KG1 (cell line): ENCODE data around the gene DLX2.

Source experiments
- DNase-seq: peaks from one replicate; lab custom pipeline; 2025; lab: John Stamatoyannopoulos, UW

The DLX2 gene

GRCh38 chr2:172107690-172108586 lies 5.2 kb upstream of the DLX2 start:
- DNase-seq = no peak

DNA sequence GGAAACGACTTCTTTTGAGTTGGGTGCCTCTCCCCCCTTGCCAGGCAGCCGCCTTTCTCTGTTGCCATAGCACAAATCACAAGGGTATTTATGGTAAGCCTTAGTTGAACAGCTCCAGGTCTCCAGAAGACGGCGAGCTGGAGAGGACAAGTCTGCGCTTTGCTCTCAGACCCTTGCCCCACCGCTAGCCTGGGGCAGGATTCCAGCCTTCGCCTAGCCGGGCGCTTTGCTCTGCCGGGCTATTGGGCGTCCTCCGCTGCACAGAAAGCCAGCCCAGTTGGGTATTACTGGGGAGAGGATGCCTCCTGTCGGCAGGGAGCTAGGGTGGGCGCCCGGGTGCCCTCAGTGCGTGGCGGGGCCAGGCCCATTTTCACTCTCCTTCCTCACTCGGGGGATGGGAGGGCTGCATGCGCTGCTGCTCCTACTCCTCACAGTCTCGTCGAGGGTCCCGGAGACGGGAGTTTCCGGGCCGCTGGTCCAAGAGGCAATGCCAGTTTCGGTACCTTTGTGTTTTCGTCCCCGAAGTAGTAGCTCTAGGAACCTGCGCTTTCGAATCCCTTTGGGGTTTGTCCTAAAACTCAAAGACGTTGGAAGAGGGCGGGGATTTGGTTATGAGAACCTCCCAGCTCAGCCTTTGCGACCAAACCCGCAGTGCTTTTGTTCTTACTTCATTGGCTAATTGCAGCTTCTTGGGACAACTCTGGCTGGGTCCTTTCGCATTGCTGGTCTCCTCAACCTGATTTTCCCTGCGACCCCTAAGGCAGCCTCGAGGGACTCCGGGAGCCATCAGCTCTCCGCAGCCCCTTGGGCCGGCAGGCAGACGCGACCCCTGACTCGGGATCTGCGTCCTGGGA lies 3.6 kb upstream of the DLX2 start:
- no peak for DNase-seq

DNA sequence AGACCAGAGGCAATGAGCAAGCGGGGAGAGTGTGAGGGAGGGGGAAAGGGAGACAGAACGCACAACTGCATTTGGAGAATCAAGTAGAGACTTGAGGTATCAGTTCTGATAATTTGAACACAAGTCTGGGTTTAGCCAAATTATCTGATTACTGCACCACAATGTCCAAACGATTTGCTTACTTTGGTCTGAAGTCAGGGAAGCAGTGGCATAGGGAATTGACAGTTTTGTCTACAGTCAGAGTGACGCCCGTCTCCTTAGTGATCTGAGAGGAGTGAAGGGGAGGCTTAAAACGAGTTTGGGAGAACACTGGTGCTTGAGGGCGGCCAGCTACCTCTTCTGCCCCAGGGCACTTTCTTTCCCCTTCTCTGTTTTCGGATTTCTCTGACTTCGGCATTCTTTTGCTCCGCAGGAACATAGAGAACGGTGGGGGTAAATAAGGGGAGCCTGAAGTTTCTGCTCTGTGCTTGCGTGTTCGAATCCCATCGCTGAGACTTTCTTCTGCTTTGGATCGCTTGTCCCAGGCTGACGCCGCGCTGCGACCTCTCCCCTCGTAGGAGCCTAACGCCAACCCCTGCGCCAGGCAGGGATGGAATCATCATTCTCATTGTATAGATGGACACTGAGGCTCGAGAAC lies 2.9 kb upstream of the DLX2 start:
- no peak for DNase-seq

DNA sequence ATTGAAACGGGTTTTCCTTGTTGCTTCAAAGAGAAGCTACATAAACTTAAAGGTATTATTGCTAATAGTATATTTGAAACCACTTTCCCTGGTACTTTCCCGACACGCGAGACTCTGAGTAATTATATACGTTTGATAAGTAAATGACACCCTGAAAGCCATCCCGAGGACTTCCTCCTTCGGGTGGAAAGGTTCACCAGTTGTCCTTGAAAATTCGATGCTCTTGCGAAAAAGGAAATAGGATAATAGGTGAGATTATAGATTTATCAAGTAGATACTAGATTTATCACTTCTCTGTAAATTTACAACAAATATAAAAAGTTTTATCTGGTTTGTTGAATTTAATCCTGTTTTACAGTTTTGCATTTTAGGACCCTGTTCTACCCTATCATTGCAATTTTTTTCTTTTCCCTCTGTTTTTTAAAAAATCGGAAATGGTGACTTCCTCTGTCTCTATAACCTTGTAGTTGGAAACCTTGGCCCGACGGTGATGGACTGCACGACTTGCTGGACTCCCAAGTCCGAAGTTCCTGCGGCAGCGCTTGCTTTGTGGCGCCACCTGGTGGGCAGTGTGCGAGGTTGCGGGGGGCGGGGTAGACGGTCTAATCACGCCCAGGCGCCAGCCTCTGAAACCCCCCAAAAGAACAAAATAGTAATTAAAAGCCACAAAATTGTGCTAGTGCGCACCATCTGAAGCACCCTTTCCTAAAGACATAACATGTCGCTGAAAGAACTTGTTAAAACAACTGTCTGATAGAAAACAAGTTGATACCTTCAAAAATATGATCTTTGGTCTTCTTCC lies 972 bp upstream of the DLX2 start:
- peak; percentile 56 for DNase-seq

- no peak for DNase-seq
Measured at GRCh38 chr2:172101821-172102390, 794 bp downstream of the DLX2 start.

GRCh38 chr2:172100935-172101820 lies 1.5 kb downstream of the DLX2 start:
- no peak for DNase-seq

DNA sequence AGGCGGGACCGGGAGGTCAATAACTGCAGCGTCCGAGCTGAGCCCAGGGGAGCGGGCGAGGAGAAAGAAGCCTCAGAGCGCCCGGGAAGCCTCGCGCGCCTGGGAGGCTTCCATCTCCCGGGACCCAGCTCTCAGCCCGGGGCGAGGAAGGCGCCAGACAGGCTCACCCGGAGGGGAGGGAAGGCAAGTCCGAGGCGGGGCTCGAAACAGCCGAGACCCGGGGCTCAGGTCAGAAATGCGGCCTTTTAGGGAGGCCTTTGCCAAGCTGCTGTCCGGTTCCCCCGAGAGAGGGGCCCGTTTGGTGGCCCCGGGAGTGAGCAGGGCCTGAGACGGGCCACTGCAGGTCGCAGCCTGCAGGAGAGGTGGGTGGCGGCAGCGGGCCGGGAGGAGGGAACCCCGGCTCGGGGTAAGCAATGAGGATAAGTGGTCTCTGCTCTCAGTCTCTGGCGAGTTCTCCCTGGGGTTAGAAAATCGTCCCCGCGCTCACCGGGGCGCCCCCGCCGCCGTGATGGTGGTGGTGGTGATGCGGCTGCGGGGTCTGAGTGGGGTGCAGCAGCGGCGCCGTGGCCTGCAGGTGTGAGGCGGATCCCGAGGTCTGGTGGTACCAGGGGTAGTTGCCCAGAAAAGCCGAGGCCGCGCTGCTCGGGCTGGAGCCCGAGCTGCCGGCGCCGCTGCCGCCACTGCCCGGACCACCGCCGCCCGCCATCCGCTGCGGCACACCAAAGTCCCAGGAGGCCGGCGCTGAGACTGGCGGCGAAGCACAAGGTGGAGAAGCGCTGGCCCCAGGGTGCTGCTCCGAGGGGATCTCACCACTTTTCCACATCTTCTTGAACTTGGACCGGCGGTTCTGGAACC lies 2.4 kb downstream of the DLX2 start:
- DNase-seq = no peak

- no peak for DNase-seq
Measured at GRCh38 chr2:172099472-172100079, 3.1 kb downstream of the DLX2 start.

- no peak for DNase-seq
Measured at GRCh38 chr2:172098650-172099471, 3.8 kb downstream of the DLX2 start.

- no peak for DNase-seq
Measured at GRCh38 chr2:172098287-172098649, 4.4 kb downstream of the DLX2 start.

- DNase-seq = no peak
Measured at GRCh38 chr2:172097557-172098131, 5.1 kb downstream of the DLX2 start.

- no peak for DNase-seq
Measured at GRCh38 chr2:172096626-172097547, 5.8 kb downstream of the DLX2 start.

DNA sequence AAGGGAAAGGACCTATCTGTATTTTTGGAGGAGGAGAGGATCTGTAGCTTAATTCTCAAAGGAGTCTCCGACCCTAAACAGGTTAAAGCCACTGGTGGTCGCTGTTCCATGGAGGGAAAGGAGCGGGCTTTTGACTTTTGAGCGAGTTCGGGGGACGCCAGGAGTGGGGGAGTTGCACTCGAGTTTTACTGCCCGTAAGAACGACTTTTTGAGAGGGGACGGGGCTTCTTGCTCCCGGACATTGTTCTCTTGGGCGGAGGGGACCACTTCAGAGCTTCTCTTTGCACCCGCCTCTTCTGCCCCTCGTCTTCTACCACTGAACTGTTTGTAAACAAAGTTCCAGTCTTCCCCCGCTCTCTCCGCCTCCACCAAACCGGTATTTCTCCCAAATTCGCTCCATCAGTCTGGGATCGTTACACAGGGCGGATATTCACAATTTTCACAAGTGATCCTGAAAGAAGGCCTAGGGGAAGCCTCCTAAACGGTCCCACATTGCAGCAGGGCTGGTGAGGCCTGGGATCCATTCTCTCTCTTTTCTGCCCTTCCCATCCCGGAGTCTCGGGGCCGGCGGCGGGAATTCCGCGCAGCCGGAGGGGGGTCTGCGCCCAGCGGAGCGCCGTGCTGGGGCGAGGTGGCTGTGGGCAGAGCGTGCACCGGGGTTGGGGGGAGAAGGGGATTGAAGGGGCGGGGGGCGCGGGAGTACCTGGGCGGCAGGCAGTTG lies 6.6 kb downstream of the DLX2 start:
- peak; percentile 15 for DNase-seq

GRCh38 chr2:172095146-172095904 lies 7.4 kb downstream of the DLX2 start:
- DNase-seq = no peak
